GM23338 (cell line): ENCODE results near the gene TMEM63C. TPM values are rescaled to one million over a fixed set of nuclear protein-coding genes. Genes with fewer than 3 reads are reported as not detected.

ENCODE experiments used
- ATAC-seq: fragments of 200-7000 bp; cut with Tn5 transposase; 3 replicates; pipeline ENCODE4 v1.9.1; 2020
- DNase-seq: peaks from one replicate; pipeline ENCODE4 v3.0.0-alpha.2; 2015; ENCODE audit warnings: low spot score
- H2AFZ ChIP-seq: fragments of 200-600 bp; sonication (generic); 2 replicates; pipeline ENCODE4 v1.8.0; 2016; ENCODE audit warnings: antibody characterized with exemption, mild to moderate bottlenecking, moderate library complexity
- H3F3A ChIP-seq: fragments of 200-600 bp; sonication (generic); replicated peaks from 2 replicates; pipeline ENCODE4 v1.8.0; 2017; ENCODE audit warnings: antibody characterized with exemption, mixed run types, low read depth
- H3K27ac ChIP-seq: fragments of 200-600 bp; sonication (generic); 2 replicates; pipeline ENCODE4 v1.6.1; 2016; ENCODE audit warnings: low read depth
- H3K27me3 ChIP-seq: fragments of 200-600 bp; sonication (generic); 2 replicates; pipeline ENCODE4 v1.8.0; 2016; ENCODE audit warnings: mild to moderate bottlenecking, mixed run types, moderate library complexity; ENCODE audit not compliant: insufficient read depth
- H3K36me3 ChIP-seq: fragments of 200-600 bp; sonication (generic); 2 replicates; pipeline ENCODE4 v1.8.0; 2016; ENCODE audit warnings: mild to moderate bottlenecking; ENCODE audit not compliant: insufficient read depth
- H3K4me1 ChIP-seq: fragments of 200-600 bp; sonication (generic); 2 replicates; pipeline ENCODE4 v1.8.0; 2016; ENCODE audit warnings: mild to moderate bottlenecking, moderate library complexity; ENCODE audit not compliant: insufficient read depth
- H3K4me2 ChIP-seq: fragments of 200-600 bp; sonication (generic); 2 replicates; pipeline ENCODE4 v1.7.1; 2017; ENCODE audit warnings: mixed run types
- H3K4me3 ChIP-seq: fragments of 200-600 bp; sonication (generic); 2 replicates; pipeline ENCODE4 v1.6.1; 2016; ENCODE audit warnings: mixed run types
- H3K79me2 ChIP-seq: fragments of 200-600 bp; sonication (generic); replicated peaks from 2 replicates; pipeline ENCODE4 v1.8.0; 2017; ENCODE audit warnings: mild to moderate bottlenecking; ENCODE audit not compliant: insufficient read depth
- H3K9me2 ChIP-seq: fragments of 200-600 bp; sonication (generic); 2 replicates; pipeline ENCODE4 v1.8.0; 2017; ENCODE audit not compliant: insufficient read depth
- H4K20me1 ChIP-seq: fragments of 200-600 bp; sonication (generic); replicated peaks from 2 replicates; pipeline ENCODE4 v1.8.0; 2017; ENCODE audit warnings: mild to moderate bottlenecking; ENCODE audit not compliant: insufficient read depth
- H3K27ac Mint-ChIP-seq: 2 replicates; pipeline ENCODE4 v1.8.0; 2020; ENCODE audit warnings: inconsistent platforms, mild to moderate bottlenecking, moderate library complexity, mixed read lengths
- H3K27me3 Mint-ChIP-seq: 3 replicates; pipeline ENCODE4 v1.8.0; 2022; ENCODE audit warnings: low read depth, mild to moderate bottlenecking, moderate library complexity, mixed read lengths, inconsistent platforms; ENCODE audit not compliant: insufficient read depth, poor library complexity
- H3K36me3 Mint-ChIP-seq: 3 replicates; pipeline ENCODE4 v1.8.0; 2021; ENCODE audit warnings: low read depth, mild to moderate bottlenecking, inconsistent platforms, moderate library complexity, mixed read lengths
- H3K4me1 Mint-ChIP-seq: 3 replicates; pipeline ENCODE4 v1.8.0; 2020; ENCODE audit warnings: mild to moderate bottlenecking, inconsistent platforms, mixed read lengths
- H3K4me3 Mint-ChIP-seq: 3 replicates; pipeline ENCODE4 v1.8.0; 2021; ENCODE audit warnings: moderate library complexity, mild to moderate bottlenecking, inconsistent platforms, mixed read lengths
- H3K9me3 Mint-ChIP-seq: 3 replicates; pipeline ENCODE4 v1.8.0; 2020; ENCODE audit warnings: moderate library complexity, mild to moderate bottlenecking, inconsistent platforms, mixed read lengths
- CREB1 ChIP-seq: fragments of 250-450 bp; sonication (Bioruptor Pico); IDR thresholded peaks from 2 replicates; pipeline ENCODE4 v1.5.0; 2020; ENCODE audit warnings: low read depth, mild to moderate bottlenecking, moderate library complexity
- EZH2 ChIP-seq: fragments of 200-600 bp; sonication (generic); IDR thresholded peaks from one replicate; pipeline ENCODE4 v1.8.0; 2017; ENCODE audit warnings: antibody characterized with exemption, mild to moderate bottlenecking, low read depth; ENCODE audit not compliant: unreplicated experiment
- EZH2phosphoT487 ChIP-seq: fragments of 200-600 bp; sonication (generic); IDR thresholded peaks from one replicate; pipeline ENCODE4 v1.8.1; 2018; ENCODE audit warnings: antibody characterized with exemption; ENCODE audit not compliant: unreplicated experiment
- JUNB ChIP-seq: IDR thresholded peaks from one replicate; pipeline ENCODE4 v1.6.1; 2016; ENCODE audit warnings: antibody characterized with exemption; ENCODE audit not compliant: unreplicated experiment
- NANOG ChIP-seq: IDR thresholded peaks from 2 replicates; pipeline ENCODE4 v1.6.1; 2016; ENCODE audit warnings: antibody characterized with exemption, borderline replicate concordance
- POLR2AphosphoS5 ChIP-seq: IDR thresholded peaks from 2 replicates; pipeline ENCODE4 v1.6.1; 2016; ENCODE audit warnings: antibody characterized with exemption, low read depth
- STAT1 ChIP-seq: IDR thresholded peaks from one replicate; pipeline ENCODE4 v1.6.1; 2016; ENCODE audit warnings: antibody characterized with exemption; ENCODE audit not compliant: unreplicated experiment
- ZNF114 ChIP-seq: fragments of 250-450 bp; sonication (Bioruptor Pico); IDR thresholded peaks from 2 replicates; pipeline ENCODE4 v1.5.0; 2020; ENCODE audit warnings: mild to moderate bottlenecking, moderate library complexity
- ZNF331 ChIP-seq: fragments of 250-450 bp; sonication (Bioruptor Pico); IDR thresholded peaks from 2 replicates; pipeline ENCODE4 v1.5.0; 2020; ENCODE audit warnings: low read depth, mild to moderate bottlenecking, moderate library complexity
- polyA plus RNA-seq: library from polyadenylated mRNA; unstranded; fragments of >200 nt; fragmentation: Nextera tagmentation; extraction: Ambion mirVana; gene quantifications from 2 replicates; pipeline ENCODE4 v1.2.1, GENCODE V29; 2016
- total RNA-seq: library from RNA; depleted of rRNA; stranded (reverse); fragments of >200 nt; shearing (Covaris generic); gene quantifications from 2 replicates; pipeline ENCODE4 v1.2.3, GENCODE V29; 2014
- TF ChIP-seq, protein P1 (sequence below): IDR thresholded peaks from one replicate; pipeline ENCODE4 v1.6.1; 2018; ENCODE audit warnings: antibody characterized with exemption; ENCODE audit not compliant: unreplicated experiment
- TF ChIP-seq, protein P2 (sequence below): IDR thresholded peaks from 2 replicates; pipeline ENCODE4 v1.6.1; 2016; ENCODE audit warnings: antibody characterized with exemption
- TF ChIP-seq, protein P3 (sequence below): fragments of 250-450 bp; sonication (Bioruptor Pico); IDR thresholded peaks from 2 replicates; pipeline ENCODE4 v1.5.0; 2020; ENCODE audit warnings: mild to moderate bottlenecking, moderate library complexity
- TF ChIP-seq, protein P4 (sequence below), 2 experiments: fragments of 200-600 bp in 1 of 2; sonication (generic) in 1 of 2; conservative IDR thresholded peaks; 2 replicates each; pipeline versions ENCODE4 v1.5.1 to v1.6.1; 2016 to 2017; ENCODE audit warnings: antibody characterized with exemption in 2 of 2, low read depth in 2 of 2, mild to moderate bottlenecking in 2 of 2, moderate library complexity in 1 of 2

TMEM63C gene
- total and polyA plus RNA-seq, 2 experiments from 2014 or later = 2.1 to 6.3 TPM

DNA sequence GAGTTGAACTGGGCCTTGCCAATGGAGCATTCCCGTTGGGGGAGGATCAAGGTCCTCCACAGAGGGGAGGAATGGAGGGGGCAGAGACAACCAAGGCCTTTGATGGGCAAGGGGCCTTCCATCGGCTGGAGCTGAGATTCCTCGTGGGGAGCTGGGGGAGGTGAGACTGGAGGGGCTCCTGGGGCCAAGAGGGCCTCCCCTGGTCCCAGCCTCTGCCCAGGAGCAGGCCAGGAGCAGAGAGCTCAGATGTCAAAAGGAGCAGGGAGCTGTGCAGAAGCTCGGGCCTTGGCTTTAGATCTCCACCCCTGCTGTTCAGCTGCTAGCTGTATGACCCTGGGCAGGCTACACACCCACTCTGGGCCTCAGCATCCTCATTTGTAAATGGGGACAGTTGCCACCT lies 24.0 kb downstream of the TMEM63C start (continued):
- TF ChIP-seq, protein P1, sequence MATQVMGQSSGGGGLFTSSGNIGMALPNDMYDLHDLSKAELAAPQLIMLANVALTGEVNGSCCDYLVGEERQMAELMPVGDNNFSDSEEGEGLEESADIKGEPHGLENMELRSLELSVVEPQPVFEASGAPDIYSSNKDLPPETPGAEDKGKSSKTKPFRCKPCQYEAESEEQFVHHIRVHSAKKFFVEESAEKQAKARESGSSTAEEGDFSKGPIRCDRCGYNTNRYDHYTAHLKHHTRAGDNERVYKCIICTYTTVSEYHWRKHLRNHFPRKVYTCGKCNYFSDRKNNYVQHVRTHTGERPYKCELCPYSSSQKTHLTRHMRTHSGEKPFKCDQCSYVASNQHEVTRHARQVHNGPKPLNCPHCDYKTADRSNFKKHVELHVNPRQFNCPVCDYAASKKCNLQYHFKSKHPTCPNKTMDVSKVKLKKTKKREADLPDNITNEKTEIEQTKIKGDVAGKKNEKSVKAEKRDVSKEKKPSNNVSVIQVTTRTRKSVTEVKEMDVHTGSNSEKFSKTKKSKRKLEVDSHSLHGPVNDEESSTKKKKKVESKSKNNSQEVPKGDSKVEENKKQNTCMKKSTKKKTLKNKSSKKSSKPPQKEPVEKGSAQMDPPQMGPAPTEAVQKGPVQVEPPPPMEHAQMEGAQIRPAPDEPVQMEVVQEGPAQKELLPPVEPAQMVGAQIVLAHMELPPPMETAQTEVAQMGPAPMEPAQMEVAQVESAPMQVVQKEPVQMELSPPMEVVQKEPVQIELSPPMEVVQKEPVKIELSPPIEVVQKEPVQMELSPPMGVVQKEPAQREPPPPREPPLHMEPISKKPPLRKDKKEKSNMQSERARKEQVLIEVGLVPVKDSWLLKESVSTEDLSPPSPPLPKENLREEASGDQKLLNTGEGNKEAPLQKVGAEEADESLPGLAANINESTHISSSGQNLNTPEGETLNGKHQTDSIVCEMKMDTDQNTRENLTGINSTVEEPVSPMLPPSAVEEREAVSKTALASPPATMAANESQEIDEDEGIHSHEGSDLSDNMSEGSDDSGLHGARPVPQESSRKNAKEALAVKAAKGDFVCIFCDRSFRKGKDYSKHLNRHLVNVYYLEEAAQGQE = no peak
- TF ChIP-seq JUNB (no peak), EZH2 (no peak), ZNF331 (CRISPR knock-in tag) (no peak), NANOG (no peak)

DNA sequence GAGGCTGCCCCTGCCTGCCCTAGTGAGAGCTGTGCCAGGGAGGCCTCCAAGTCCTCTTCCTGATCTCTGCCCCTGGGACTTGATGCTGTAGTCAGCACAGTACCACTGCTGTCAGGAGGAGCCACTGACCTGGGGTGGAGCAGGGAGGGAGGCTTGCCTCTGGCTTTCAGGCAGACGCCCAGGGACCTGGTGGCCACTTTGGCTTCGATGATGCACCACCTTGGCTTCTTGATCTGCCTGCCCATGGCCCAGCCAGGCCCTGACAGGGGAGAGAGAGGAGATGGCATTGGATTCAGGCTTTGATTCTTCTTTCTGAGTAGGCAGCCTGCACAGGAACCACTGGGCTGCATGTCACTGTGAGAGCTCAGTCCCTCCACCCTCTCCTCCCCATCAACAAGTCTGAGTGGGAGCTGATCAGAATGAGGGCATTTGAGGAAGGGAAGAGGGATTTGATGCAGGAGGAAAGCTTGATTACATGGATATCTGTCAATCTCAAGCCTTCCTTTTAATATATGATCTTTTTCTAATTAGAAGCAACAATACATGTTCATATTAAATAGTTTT lies 24.7 kb downstream of the TMEM63C start:
- DNase-seq = no peak
- Mint-ChIP-seq H3K4me3 (no peak overlapping the region), H3K4me1 (peaks cover 37% of the 10 kb centered on the region), H3K36me3 (no peaks in the 10 kb centered on the region), H3K27ac (no peak overlapping the region), H3K9me3 (no peaks in the 10 kb centered on the region), H3K27me3 (peaks cover 16% of the 10 kb centered on the region)
- no peak for ATAC-seq
- no peak overlapping the region for H3K4me3 ChIP-seq
- no peaks in the 10 kb centered on the region for H3K27me3 ChIP-seq
- no peaks in the 10 kb centered on the region for H3K79me2 ChIP-seq
- no peaks in the 10 kb centered on the region for H3K9me2 ChIP-seq
- no peak overlapping the region for H3K27ac ChIP-seq
- peaks cover 13% of the 10 kb centered on the region; the same call in 1 of the 2 replicates for H3K4me1 ChIP-seq
- H3F3A ChIP-seq = 0 out of 2 replicates have a peak, but pooled peaks cover 4% of the 10 kb centered on the region
- H3K36me3 ChIP-seq = no peaks in the 10 kb centered on the region
- H4K20me1 ChIP-seq = no peaks in the 10 kb centered on the region; the same call in 1 of the 2 replicates
- H2AFZ ChIP-seq = no peak overlapping the region
- no peak overlapping the region for H3K4me2 ChIP-seq
- TF ChIP-seq EZH2 = no peak
- TF ChIP-seq EZH2phosphoT487 = no peak
- TF ChIP-seq, protein P2, sequence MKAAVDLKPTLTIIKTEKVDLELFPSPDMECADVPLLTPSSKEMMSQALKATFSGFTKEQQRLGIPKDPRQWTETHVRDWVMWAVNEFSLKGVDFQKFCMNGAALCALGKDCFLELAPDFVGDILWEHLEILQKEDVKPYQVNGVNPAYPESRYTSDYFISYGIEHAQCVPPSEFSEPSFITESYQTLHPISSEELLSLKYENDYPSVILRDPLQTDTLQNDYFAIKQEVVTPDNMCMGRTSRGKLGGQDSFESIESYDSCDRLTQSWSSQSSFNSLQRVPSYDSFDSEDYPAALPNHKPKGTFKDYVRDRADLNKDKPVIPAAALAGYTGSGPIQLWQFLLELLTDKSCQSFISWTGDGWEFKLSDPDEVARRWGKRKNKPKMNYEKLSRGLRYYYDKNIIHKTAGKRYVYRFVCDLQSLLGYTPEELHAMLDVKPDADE = no peak
- no peak for TF ChIP-seq JUNB
- no peak for TF ChIP-seq CREB1 (CRISPR knock-in tag)
- TF ChIP-seq ZNF331 (CRISPR knock-in tag) = no peak
- TF ChIP-seq, protein P3, sequence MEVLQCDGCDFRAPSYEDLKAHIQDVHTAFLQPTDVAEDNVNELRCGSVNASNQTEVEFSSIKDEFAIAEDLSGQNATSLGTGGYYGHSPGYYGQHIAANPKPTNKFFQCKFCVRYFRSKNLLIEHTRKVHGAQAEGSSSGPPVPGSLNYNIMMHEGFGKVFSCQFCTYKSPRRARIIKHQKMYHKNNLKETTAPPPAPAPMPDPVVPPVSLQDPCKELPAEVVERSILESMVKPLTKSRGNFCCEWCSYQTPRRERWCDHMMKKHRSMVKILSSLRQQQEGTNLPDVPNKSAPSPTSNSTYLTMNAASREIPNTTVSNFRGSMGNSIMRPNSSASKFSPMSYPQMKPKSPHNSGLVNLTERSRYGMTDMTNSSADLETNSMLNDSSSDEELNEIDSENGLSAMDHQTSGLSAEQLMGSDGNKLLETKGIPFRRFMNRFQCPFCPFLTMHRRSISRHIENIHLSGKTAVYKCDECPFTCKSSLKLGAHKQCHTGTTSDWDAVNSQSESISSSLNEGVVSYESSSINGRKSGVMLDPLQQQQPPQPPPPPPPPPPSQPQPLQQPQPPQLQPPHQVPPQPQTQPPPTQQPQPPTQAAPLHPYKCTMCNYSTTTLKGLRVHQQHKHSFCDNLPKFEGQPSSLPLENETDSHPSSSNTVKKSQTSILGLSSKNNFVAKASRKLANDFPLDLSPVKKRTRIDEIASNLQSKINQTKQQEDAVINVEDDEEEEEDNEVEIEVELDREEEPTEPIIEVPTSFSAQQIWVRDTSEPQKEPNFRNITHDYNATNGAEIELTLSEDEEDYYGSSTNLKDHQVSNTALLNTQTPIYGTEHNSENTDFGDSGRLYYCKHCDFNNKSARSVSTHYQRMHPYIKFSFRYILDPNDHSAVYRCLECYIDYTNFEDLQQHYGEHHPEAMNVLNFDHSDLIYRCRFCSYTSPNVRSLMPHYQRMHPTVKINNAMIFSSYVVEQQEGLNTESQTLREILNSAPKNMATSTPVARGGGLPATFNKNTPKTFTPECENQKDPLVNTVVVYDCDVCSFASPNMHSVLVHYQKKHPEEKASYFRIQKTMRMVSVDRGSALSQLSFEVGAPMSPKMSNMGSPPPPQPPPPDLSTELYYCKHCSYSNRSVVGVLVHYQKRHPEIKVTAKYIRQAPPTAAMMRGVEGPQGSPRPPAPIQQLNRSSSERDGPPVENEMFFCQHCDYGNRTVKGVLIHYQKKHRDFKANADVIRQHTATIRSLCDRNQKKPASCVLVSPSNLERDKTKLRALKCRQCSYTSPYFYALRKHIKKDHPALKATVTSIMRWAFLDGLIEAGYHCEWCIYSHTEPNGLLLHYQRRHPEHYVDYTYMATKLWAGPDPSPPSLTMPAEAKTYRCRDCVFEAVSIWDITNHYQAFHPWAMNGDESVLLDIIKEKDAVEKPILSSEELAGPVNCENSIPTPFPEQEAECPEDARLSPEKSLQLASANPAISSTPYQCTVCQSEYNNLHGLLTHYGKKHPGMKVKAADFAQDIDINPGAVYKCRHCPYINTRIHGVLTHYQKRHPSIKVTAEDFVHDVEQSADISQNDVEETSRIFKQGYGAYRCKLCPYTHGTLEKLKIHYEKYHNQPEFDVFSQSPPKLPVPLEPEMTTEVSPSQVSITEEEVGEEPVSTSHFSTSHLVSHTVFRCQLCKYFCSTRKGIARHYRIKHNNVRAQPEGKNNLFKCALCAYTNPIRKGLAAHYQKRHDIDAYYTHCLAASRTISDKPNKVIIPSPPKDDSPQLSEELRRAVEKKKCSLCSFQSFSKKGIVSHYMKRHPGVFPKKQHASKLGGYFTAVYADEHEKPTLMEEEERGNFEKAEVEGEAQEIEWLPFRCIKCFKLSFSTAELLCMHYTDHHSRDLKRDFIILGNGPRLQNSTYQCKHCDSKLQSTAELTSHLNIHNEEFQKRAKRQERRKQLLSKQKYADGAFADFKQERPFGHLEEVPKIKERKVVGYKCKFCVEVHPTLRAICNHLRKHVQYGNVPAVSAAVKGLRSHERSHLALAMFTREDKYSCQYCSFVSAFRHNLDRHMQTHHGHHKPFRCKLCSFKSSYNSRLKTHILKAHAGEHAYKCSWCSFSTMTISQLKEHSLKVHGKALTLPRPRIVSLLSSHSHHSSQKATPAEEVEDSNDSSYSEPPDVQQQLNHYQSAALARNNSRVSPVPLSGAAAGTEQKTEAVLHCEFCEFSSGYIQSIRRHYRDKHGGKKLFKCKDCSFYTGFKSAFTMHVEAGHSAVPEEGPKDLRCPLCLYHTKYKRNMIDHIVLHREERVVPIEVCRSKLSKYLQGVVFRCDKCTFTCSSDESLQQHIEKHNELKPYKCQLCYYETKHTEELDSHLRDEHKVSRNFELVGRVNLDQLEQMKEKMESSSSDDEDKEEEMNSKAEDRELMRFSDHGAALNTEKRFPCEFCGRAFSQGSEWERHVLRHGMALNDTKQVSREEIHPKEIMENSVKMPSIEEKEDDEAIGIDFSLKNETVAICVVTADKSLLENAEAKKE (CRISPR knock-in tag) = no peak
- TF ChIP-seq, protein P4, sequence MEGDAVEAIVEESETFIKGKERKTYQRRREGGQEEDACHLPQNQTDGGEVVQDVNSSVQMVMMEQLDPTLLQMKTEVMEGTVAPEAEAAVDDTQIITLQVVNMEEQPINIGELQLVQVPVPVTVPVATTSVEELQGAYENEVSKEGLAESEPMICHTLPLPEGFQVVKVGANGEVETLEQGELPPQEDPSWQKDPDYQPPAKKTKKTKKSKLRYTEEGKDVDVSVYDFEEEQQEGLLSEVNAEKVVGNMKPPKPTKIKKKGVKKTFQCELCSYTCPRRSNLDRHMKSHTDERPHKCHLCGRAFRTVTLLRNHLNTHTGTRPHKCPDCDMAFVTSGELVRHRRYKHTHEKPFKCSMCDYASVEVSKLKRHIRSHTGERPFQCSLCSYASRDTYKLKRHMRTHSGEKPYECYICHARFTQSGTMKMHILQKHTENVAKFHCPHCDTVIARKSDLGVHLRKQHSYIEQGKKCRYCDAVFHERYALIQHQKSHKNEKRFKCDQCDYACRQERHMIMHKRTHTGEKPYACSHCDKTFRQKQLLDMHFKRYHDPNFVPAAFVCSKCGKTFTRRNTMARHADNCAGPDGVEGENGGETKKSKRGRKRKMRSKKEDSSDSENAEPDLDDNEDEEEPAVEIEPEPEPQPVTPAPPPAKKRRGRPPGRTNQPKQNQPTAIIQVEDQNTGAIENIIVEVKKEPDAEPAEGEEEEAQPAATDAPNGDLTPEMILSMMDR (conservative IDR thresholded peaks at IDR 0.05; ENCODE audit: low read depth in 2 of 2) = no peak
- TF ChIP-seq NANOG = no peak
- TF ChIP-seq ZNF114 (CRISPR knock-in tag) = no peak
- TF ChIP-seq POLR2AphosphoS5 = no peak
- no peak for TF ChIP-seq STAT1
